Measurements from ENCODE around the gene ITGA7.

ITGA7 gene

DNA sequence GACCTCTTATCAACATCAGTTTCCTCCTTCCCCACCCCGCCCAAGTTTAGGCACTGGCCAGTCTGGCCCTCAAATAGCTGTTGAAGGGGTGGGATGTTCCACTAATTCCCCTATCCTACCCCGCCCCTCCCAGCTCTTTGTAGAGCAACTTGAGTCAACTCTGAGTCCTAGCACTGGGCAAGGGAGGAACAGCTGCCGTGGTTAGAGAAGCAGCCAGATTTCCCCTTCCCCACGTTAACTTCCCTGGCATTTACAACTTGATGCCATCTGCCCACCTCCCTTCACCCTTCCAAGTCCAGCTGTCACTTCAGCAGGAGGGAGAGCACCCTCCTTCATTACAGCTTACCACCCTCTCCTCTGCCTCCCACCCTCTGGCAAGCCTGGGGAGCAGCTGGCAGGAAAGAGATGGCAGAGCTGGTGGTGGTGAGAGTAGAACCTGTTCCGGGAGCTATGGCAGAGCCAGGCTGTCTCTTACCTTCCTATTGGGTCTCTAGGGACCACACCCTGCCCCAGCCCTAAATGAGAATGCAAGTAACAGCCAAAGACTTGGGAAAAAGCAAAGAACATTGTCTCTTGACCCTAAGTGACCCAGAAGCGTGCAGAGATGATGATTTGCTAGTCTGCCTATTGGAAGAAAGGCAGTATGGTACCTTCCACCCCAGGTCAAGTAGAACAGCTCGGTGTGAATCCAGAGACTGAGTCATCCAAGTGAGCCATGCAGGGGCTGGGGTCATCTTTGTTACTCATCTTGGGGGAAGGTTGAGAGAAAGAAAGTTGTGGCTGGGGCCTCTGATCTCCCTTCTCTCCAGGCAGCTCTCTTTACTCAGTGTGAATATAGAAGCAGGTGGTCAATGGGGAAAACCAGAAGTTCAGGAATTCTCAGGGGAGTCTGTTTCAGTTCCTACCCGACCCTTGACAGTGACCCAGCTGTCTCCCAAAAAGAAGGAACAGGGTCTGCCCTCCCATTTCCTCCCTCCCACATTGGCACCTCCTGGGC, 9.6 kb upstream of the ITGA7 start:
- peak overlapping the region; percentile 78 for H3K4me3 ChIP-seq (ENCODE audit: low read depth, low read length)
- TF ChIP-seq, protein P1, sequence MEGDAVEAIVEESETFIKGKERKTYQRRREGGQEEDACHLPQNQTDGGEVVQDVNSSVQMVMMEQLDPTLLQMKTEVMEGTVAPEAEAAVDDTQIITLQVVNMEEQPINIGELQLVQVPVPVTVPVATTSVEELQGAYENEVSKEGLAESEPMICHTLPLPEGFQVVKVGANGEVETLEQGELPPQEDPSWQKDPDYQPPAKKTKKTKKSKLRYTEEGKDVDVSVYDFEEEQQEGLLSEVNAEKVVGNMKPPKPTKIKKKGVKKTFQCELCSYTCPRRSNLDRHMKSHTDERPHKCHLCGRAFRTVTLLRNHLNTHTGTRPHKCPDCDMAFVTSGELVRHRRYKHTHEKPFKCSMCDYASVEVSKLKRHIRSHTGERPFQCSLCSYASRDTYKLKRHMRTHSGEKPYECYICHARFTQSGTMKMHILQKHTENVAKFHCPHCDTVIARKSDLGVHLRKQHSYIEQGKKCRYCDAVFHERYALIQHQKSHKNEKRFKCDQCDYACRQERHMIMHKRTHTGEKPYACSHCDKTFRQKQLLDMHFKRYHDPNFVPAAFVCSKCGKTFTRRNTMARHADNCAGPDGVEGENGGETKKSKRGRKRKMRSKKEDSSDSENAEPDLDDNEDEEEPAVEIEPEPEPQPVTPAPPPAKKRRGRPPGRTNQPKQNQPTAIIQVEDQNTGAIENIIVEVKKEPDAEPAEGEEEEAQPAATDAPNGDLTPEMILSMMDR (IDR thresholded peaks at IDR 0.05; ENCODE audit: borderline replicate concordance, insufficient read depth, low read depth, low read length) = no peak

DNA sequence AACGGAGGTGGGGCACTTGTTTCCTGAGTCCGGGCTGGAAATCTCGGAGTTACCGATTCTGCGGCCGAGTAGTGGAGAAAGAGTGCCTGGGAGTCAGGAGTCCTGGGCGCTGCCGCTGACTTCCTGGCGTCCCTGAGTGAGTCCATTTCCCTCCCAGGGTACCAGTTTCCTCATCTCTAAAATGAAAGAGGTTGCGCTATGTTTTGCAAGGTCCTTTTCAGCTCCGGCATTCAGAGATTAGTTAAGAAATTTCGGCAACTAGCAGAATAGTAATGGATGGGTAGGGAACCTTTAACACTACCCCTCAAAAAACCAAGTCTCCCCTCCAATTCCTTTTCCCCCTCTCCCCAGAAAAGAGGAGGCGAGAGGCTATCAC, 8.9 kb upstream of the ITGA7 start:
- TF ChIP-seq, protein P1 (IDR thresholded peaks at IDR 0.05; ENCODE audit: borderline replicate concordance, insufficient read depth, low read depth, low read length) = no peak
- H3K4me3 ChIP-seq (ENCODE audit: low read depth, low read length) = peak overlapping the region; percentile 78

DNA sequence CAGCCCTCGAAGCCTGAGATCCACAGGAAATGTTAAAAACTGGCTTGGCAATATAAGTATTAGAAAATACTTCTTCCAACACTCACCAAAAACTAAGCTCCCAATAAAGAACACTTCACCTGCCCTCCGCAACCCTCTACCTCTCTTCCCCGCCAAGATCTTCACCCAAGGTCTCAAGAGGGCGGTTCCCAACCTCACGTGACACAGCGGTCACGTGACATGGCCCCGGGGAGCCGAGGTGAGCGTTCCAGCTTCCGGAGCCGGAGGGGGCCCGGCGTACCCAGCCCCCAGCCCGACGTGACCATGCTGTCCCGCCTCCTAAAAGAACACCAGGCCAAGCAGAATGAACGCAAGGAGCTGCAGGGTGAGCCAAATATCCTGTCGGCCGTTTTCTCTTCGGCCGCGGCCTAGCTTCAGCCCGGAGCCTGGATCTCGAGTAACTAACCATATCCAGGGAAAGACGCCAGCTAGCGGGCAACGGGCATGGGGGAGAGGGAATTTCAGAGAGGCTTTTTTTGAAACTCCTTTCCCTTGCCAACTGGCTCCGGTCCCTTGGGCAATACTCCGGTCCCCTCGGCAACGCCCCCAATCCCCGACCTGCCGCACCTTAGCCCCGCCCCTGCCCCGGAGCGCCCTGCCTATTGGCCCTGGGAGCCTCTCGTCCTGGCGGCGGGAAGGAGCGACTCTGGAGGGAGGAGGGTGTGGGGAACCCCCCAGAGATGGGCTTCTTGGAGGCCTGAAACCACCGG, 8.3 kb upstream of the ITGA7 start, which contains the start of gene BLOC1S1:
BLOC1S1 (plus strand) TSS at position 214 of the 749 bp plus-strand sequence; CDS start at position 220, 6 bp downstream.
- peak within 1 kb of the TSS; percentile 78 for H3K4me3 ChIP-seq (ENCODE audit: low read depth, low read length)
- TF ChIP-seq, protein P1 (IDR thresholded peaks at IDR 0.05; ENCODE audit: borderline replicate concordance, insufficient read depth, low read depth, low read length) = no peak

DNA sequence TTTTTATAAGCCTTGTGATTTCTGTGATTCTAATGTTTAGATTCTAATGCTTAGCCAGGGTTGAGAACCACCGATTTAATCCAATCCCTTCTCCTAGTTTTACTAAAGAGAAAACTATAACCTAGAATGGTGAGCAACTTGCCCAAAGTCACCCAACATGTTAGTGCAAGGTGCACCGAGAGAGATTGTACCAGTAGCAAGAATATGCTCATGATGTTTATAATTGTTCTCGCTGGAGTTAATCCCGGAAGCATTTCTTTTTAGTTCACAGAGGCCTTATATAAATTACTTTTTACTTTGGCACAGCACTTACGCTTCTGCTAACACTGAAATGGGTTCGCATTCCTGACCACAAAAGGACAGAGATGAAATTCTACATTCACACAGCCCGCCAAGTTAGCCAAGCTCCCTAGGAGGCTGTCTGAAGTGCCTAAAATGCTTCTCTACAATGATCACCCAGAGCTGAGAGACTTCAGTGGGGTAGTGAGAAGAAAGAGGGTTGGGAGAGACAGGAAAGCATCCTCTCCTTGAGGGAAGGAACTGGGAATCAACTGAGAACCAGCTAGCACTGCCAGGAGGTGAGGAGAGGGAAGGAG, 7.6 kb upstream of the ITGA7 start:
- TF ChIP-seq, protein P1 (IDR thresholded peaks at IDR 0.05; ENCODE audit: borderline replicate concordance, insufficient read depth, low read depth, low read length) = no peak
- peak overlapping the region; percentile 78 for H3K4me3 ChIP-seq (ENCODE audit: low read depth, low read length)

DNA sequence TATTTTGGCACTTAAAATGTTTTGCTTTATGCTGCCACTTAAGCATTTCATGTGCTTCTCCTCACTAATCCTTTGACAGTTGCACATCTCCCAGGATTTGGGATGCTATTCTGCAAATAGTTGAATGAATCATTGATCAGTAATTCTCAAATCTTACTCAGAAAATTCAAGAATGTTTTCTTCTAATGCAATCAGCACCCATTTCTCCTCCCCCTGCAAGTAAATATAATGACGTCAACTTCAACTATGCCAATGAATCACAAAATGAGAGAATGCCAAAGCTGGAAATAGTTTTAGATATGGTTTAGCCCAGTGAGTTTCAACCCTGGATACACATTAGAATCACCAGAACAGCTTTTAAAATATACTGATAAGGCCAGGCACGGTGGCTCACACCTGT, 6.0 kb upstream of the ITGA7 start:
- no peak overlapping the region for H3K4me3 ChIP-seq (ENCODE audit: low read depth, low read length)
- TF ChIP-seq, protein P1 (IDR thresholded peaks at IDR 0.05; ENCODE audit: borderline replicate concordance, insufficient read depth, low read depth, low read length) = no peak

DNA sequence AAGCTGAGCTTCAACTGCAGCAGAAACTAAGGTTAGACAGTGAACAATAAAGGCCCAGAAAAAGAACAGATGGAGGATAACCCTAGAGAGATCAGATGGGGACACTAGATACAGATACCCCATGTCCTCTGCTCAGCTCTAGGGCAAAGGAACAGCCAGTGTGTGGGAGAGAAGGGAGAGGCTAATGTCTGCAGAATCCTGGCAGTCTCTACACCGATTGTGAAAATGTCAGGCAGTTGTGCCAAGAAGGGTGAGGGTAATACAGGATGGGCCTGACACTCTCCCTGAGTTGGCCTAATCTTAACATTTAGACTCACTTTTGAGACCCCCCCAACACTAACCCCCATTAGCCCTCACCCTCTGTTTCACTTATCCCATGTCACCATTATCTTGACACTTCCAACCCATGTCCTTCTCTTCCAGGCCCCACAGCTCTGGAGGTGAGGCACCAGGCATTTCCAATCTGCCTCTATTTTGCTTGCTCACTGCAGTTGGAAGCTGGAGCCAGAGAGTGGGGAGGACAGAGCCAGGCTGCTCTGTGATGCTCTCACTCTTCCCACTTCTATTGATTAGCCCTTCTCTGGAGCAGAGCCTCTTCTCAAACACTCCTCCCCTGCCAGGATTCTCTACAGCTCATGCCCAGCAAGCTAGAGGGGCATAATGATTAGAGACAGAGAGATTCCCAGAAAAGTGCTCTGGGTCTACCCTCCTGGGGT, 5.2 kb upstream of the ITGA7 start:
- no peak overlapping the region for H3K4me3 ChIP-seq (ENCODE audit: low read depth, low read length)
- TF ChIP-seq, protein P1 (IDR thresholded peaks at IDR 0.05; ENCODE audit: borderline replicate concordance, insufficient read depth, low read depth, low read length) = no peak

Data from GM12875 (cell line).